COR-L47 (cell line): ENCODE results near the gene DPT.
"Not testable (repeated sequence)": the region's sequence is repeated elsewhere in the genome, so short reads cannot be mapped to it uniquely, and the experiment has no call there.

Experiments used
- DNase-seq: peaks from one replicate; lab custom pipeline; 2025; lab: John Stamatoyannopoulos, UW

Gene DPT

DNA sequence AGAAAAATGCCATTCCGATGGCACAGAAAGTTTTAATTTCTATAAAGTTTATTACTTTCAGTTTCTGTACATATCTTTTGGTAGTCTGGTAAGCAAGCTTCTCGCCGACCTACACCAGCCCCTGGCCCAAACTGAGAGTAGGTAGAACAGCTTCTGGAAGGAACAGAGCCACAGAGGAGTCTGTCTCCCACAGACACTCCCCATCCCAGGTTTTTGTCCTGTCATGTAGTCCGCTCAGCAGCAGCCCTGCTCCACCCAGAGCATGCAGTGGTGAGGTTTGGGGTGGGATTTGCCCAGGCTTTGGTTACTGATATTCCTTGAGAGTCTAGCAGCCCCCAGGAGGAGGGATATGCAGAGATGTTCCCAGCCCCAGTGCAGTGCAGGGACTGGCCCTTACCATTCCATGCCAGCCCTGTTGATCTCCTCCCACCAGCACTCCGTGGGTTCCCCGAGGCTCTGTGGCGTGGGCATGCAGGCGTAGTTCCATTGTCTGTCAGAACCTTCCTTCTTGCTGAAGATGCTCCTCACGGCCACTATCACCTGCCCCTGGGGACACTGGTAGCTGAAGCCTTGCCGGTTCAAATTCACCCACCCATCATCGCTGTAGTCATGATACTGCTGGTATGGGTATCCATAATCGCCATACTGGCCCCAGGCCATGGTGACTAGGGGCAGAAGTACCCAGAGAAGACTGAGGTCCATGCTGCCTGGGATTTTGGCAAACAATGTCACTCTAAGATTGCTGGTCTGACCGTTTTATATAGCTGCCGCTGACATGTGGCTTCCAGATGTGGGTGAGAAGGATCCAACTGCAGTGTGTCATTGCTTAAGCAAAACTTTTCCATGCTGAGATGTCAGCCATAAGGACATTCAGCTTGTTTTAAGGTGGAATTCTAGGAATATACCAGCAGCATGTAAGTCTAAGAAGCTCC is at the start of gene DPT:
Gene DPT, minus strand, starts transcription at position 734 of the 932 bp plus-strand sequence. Its CDS starts 32 bp downstream, at position 702.
- no peak for DNase-seq

DNA sequence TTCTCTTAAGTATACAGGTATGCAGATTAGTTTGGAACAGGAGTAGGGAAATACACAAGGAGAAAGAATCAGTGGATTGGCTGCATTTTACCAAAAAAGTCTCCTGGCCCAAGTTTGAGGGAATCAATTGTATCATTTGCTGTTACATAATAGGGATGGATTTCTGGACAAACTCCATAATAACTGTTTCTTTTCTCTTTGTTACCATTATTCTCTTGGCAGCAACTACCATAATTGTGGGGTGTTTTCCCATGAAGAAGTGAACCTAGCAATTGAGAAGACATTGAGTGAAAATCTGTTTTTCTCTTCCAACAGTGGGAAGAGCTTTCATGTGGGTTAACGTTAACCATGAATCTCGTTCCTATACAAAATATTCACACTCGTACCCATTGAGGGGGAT is 46.4 kb upstream of the DPT start:
- no peak for DNase-seq

DNA sequence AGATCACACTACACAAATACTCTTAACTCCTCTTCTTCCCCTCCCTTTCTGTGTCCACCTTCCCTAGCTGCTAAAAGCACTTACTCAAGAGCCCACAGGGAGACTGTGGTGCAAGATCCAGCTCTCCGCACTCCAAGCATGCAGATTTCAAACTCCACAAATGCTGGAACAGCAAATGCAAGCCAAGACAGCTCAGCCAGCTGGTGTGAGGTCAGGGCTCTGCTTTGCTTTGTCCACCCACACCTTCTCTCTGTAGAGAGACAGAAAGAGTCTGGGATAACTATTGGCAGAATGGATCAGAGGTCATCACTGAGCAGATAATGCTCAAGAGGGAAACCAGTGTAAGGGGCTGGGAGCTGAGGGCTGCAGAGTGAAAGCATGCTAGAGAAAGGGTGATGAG is 45.2 kb upstream of the DPT start:
- no peak for DNase-seq

DNA sequence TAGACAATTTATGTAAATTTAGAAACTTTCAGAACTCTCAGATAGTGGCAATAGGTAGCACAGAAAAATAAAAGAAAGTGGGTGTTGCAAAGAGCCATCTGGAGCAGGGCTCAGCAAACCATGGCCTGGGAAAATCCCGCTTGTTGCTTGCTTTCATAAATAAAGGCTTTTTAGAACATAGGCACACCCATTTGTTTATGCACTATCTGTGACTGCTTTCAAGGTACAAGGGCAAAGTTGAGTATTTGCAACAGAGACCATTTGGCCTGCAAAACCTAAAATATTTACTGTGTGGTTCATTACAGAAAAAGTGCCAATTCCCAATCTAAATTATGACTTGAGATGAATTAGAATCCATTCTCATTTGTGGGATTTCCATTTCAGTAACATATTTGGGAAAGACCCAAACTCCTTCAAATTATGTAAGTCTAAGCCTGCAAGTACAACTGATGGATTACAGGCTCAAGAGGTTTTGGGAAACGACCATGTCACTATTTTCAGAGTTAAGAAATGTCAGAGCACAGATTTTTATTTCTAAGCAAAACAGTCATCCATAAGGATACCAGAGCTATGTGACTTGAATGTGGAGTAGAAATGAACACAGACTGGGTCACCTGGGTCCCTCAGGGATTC is 43.5 kb upstream of the DPT start:
- DNase-seq: no peak

DNA sequence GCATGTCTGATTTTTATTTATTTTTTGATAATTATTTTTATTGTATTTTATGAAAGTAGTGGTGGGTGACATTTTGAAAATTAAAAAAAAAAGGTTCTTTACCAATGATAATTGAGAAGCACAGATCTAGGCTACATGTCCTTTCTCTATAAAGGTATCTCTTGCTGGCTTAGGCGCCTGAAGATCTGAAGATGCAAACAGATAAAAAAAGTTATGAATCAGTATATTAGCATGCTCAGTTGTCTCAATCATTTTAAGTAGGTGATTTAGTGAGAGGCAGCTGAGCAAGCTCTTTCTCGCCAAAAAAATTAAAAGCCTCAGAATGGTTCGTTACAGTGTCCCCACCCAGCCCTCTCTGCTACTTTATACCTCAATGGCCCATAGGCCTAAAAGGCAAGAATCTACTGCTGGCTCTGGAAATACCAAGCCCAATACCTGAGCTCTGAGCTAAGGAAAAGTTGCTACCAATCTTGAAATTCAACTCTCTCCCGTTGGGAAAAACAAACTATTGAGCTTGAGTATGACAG is 42.2 kb upstream of the DPT start:
- no peak for DNase-seq

DNA sequence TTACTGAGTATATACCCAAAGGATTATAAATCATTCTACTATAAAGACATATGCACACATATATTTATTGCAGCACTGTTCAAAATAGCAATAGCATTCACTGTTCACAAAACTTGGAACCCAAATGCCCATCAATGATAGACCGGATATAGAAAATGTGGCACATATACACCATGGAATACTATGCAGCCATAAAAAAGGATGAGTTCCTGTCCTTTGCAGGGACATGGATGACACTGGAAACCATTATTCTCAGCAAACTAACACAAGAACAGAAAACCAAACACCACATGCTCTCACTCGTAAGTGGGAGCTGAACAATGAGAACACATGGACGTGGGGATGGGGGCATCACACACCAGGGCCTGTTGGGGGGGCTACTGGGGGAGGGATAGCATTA is 40.9 kb upstream of the DPT start:
- not testable (repeated sequence) for DNase-seq

DNA sequence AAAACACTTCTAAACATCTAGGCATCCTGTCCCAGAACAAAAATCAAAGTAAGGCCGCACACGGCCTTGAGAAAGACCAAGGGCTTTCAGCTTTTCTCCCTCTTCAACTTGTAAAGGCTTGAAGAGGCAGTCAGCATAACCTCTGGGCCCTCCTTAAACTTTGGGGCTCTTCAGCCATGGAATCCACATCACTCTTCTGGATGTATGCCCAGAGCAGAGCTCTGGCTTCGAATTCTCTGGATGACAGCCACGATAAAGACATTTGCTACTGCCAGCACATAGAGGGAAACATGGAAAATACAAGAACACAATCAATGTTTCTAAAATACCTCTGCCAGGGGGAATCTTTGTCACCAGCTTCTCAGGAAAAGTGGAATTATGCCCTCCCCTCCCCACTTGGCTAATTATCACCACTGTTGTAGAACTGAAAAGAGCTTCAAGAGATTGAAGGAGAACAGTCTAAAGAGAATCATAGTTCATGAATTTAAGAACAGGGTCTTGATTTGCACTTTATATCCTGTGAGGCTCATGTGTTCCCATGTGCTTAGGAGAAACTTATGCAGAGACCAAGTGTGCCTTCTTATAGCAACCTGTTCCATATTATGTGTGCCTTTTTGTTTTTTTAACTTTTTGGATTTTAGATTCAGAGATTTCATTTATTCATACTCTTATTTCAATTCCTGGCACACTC is 39.0 kb upstream of the DPT start:
- no peak for DNase-seq

DNA sequence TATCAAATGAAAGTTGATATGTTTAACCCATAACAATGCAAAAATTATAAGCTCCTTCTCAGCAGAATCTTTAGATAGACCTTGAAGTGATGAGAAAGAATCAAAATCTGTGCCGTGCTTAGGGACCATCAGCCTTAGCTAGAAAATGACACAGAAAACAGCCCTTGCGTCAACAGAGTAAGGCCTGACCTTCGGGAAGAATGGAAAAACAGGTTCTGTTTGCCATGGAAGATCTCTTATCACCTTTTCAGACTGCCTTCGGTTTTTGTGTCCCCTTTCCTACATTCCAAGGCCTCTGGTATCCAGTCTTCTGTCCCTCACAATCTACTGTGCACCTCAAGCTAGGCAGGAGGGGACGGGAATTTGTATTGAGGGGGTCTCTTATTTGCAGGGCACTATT is 37.6 kb upstream of the DPT start:
- no peak for DNase-seq

DNA sequence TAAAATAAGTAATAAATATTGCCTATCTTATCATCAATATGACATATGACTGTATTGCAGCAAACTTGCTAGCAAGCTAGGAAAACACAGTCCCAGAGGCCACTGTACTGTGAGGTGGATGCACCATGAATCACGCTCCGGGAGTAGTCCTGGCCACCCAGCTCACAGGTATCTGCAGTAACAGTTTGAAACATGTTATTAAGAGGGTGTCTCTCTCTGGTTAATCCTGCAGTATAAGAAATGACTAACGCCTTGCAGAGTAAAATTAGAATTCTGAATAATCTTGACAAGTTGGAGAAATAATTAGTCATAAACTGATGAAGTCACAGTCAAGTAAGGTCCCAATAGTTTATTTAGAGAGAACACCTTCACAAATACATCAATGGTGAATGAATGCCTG is 34.0 kb upstream of the DPT start:
- no peak for DNase-seq

DNA sequence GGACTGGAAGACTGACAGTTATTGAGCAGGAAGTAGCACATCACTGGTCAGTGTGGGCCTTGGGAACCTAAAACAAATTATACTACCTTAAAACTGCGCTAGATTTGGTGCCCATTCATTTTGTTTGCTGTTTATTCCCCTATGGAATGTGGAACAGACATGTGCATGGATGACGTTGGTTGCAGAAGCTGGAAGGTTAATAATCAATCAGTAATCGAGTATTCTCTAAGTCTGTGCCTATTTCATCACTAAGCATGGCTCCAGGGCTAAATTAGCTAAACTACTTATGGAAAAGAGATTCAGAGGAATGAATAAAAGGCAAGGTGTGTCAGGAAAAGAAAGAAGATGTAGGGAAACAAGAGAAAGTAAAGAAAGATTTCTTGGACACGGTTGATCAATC is 33.5 kb upstream of the DPT start:
- no peak for DNase-seq

DNA sequence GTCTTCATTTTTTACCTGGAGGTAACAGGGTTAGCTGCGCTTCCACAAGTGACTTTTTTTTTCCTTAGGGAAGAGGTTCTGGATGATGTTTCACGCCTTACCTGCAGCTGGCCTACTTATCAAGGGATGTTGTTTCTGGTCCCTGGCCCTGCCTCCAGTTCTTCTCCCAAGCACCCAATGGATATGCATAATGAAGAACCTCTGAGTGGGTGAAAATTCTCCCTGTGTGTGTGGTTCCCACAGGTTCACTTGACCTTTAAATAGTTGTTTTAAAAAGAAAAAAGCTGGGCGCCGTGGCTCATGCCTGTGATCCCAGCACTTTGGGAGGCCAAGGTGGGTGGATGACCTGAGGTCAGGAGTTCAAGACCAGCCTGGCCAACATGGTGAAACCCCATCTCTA is 31.8 kb upstream of the DPT start:
- DNase-seq: no peak

DNA sequence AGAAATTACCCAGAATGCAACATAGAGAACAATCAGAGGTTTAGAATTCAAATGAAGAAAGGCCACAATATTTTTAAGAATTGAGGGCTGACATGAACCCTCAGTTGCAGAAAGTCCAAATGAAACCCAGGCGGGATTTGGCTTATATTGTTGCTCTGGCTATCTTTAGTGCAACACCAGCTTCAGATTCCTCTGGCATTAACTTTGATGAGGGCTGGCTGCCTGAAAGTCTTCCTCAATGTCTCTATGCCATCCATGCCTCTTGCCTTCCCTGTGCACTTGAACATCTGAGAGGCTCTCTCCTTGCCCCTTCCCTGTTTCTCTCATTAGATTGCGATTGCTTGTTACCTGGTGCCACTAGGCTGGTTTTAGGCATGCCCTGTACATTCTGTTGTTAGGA is 31.2 kb upstream of the DPT start:
- no peak for DNase-seq

DNA sequence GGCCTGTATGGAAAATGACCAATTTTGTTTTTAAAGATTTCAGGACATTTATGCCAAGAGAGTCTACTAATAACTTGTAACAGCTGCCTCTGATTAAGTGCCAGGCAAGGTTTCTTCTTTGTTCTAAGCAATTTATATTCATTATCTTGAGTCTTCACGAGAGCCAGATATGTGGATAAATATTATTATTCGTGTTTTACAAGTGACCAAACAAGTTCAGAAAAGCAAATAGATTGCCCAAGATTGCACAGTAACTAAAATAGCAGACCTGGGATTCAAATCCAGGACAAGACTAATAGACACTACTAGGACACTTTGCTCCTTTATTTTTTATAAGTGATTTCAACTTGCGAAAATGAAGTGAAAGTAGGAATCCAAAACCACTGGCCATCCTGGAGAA is 30.1 kb upstream of the DPT start:
- no peak for DNase-seq

DNA sequence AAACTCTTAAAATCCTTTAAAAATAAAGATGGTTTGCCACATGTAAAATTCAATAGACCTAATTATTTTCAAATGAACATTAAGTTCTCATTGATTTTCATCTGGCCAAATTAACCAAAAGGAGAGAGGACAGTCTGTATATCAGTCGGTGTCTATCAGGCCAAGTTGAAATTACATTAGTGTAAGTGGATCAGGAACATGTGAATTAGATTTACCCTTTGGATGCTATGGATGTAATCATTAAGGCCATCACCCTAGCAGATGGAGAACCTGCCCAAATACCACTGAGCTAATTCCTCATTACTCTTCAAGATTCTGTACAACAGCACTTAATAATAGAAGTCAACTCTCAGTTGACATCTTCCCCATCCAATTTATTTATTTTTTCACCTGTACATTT is 29.5 kb upstream of the DPT start:
- DNase-seq: no peak

DNA sequence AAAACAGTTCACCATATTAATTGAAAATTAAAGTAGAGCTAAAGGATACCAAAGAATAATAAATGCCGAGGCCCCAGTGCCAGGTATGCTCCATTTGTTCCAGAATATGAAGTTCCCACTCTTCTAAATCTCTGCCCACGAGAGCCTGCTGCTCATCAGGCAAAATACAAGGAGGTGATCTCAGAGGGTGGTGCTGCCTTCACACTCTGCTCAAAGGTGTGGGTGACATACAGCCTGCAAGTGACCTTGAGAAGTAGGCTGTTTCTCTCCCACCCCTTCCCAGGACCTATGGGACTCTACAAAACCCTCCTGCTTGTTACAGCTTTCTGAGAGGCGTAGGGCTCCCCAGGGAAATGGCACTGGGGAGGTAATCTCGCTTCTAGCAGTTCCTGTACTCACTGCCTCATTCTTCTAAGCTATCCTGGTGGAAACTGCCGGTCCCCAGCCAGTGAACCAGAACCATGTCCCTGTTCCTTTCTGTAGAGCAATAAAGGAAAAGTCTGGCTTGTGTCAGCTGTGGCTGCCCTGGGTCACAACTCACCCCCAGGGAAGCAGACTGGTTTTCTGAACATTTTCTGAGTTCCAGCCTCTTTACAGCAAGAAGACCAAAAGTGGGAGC is 26.9 kb upstream of the DPT start:
- no peak for DNase-seq

DNA sequence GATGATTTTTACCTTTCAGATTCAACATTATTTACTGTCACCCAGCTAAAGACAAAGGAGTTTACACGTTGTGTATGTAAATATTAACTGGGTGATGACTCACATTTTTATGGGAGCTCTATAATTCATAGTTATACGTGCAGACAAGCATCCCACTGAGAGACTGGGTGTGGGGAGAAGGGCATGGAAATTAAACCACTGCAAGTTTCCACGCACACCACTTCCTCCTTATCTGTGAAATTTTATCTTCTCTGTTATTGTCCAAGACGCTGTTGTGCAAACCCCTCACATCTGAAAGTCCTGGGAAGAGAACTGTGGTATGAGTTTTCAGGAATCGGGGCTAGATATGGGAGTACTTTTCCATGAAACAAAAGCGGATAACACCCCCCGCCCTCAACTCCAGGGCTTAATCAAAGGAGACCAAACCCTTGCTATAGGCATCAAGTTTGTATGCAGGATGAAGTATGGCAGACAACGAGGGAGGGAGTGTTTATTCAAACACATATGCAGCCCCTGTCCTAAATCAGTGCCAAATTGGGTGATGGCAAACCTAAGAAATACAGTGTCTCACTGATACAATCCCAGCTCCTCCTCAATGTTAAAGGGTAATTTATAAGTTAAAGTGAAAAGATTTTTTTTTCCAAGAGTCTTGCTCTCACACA is 23.3 kb upstream of the DPT start:
- DNase-seq: peak; percentile 39

DNA sequence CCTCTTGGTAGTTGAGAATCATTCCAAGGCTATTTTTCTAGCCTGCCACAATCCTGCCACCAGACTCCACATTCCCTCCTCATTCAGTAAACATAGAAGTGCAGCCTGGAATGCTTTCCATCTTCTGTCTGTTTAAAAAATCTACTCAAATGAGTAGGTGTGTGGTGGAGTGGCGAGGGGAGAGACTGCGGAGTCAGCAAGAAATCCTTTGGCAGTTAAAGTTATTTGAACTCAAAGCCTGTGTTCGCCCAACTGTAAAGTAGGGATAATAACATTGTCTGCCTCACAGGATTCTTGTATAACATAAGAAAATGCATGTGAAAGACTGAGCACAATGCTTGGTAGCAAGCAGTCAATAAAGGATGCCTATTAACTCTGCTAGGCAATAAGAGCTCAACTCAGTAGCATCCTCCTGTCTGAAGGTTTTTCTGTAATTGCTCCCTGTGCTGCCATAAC is 22.2 kb upstream of the DPT start:
- DNase-seq: no peak

DNA sequence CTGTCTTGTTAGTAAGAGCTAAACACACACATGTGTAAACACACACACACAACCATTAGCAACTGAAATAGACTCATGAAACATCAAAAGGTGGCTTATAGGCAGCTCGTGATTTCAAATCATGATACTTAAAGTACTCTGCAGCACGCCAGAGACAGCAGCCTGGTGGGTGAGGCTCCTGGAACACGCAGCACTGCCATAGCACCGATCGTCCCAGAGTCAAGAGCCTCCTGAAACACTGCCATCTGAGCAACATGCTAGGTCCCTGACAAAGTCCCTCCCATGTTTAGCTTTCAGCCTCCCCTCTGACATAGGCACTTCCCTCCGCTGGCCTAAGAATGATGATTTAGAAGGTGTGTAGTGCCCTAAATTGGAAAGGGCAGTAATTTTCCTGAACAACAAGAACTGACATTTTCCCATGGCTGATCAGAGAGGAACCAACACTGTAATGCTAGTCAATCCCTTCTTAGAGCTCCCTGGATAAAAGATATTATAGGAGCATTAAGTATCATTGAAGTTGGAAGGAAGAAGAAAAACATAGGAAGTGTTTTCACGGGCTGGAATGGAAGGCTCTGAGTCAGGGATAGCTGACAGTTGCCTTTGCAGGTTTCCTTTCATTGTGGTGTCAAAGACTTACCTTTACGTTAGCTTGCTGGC is 14.1 kb upstream of the DPT start:
- DNase-seq: no peak

DNA sequence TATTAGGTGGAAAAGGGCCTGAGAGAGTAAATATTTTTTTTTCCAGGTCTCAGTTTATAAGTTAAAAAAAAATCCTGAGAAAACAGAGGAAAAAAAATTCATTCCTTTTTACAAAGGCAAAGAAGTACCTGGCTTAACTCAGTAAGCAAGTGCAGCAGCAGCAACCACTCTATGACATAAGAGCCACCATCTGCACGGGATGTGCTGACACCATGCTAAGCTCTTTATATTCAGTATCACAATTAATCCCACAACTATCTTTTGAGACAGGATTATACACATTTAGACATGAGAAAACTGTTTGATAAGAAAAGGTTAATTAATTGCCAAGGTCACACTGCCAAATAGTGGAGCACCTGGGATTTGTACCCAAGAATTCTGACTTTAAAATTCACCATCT is 13.4 kb upstream of the DPT start:
- no peak for DNase-seq

DNA sequence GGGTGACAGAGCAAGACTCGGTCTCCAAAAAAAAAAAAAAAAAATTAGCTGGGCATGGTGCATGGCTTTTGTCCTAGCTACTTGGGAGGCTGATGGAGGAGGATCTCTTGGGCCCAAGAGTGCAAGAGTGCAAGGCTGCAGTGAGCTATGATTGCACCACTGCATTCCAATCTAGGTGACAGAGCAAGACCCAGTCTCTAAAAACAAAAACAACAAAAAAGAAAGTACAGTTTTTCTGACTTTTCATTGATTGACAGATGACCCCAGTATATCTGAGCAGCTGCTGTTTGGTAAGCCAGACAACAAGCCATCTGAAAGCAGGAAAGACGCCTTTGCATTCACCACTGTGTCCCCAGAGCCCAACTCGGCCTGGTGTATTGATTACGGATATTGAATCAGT is 10.9 kb upstream of the DPT start:
- DNase-seq: no peak

DNA sequence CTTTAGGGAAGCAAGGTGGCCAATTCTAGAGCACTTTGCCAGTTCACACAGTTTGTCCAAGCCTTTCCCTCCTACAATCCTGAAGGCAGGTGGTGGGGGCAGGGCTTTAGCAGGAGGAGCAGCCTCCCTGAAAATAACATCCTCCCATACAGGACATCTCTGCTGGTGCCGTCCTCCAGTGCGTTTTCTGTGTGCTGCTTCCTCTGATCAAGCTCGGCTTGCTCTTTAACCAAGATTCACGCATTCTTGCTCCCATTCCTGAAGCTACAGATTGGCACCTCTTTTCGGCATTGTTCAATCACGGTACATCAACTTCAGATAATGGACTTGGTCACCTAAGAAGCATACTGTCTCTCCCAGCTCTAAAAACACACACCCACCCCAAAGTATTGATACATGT is 7.5 kb upstream of the DPT start:
- no peak for DNase-seq
